ENCODE data around the gene TDRD6. TPM values are rescaled to one million over a fixed set of nuclear protein-coding genes. Genes with fewer than 3 reads are reported as not detected.
"Not testable (repeated sequence)": the region's sequence is repeated elsewhere in the genome, so short reads cannot be mapped to it uniquely, and the experiment has no call there.

TDRD6 gene
- total RNA-seq (2014; rRNA removed; shearing (Covaris generic)) = not detected in 2 replicates

- H3K4me1 ChIP-seq (replicated peaks) = no peaks in the 10 kb centered on the region
- no peaks in the 10 kb centered on the region for H3K36me3 ChIP-seq
- no peak within 1 kb of the TSS for H3K27ac ChIP-seq
- DNase-seq (ENCODE audit: low read depth in 1 of 2, low spot score in 2 of 2) = no peak
- no peaks in the 10 kb centered on the region for H3K27me3 ChIP-seq (replicated peaks)
- no peak within 1 kb of the TSS for H3K4me3 ChIP-seq
- H3K9me3 ChIP-seq (replicated peaks) = no peaks in the 10 kb centered on the region
Measured at GRCh38 chr6:46687619-46688097, at the start of gene TDRD6. Gene TDRD6 (plus strand): TSS chr6:46687885. CDS start chr6:46688129, 244 bp downstream.

- no peaks in the 10 kb centered on the region for H3K27me3 ChIP-seq (replicated peaks)
- H3K27ac ChIP-seq = no peak overlapping the region
- H3K4me3 ChIP-seq = no peak overlapping the region
- DNase-seq (ENCODE audit: low read depth in 1 of 2, low spot score in 2 of 2) = no peak
- H3K9me3 ChIP-seq (replicated peaks) = no peaks in the 10 kb centered on the region
- H3K36me3 ChIP-seq = no peaks in the 10 kb centered on the region
- no peaks in the 10 kb centered on the region for H3K4me1 ChIP-seq (replicated peaks)
Measured at GRCh38 chr6:46637933-46638332, 49.8 kb upstream of the TDRD6 start.

DNA sequence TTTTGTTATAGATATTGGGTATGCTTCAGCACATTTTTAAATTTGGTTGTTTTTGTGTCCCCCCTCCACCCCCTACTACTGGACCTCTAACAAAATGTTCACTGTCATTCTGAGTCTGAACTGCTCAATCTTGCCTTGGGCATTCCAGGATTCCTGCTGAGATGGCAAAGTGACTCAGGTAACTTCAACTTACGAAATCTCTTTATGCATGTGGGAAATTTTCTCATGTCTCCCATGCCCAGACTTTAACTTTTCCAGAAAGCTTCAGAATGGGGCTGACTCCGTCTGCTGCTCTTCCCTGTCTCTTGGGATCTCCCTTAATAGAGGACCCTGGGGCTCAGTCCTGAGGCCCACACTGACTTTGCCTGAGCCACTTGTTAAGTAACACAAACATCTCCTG is 49.0 kb upstream of the TDRD6 start:
- H3K36me3 ChIP-seq = no peaks in the 10 kb centered on the region
- no peak overlapping the region for H3K27ac ChIP-seq
- H3K4me3 ChIP-seq = no peak overlapping the region
- H3K27me3 ChIP-seq (replicated peaks) = no peaks in the 10 kb centered on the region
- H3K9me3 ChIP-seq (replicated peaks) = no peaks in the 10 kb centered on the region
- no peak for DNase-seq (ENCODE audit: low read depth in 1 of 2, low spot score in 2 of 2)
- H3K4me1 ChIP-seq (replicated peaks) = 0 out of 2 replicates have a peak, but pooled peaks cover 2% of the 10 kb centered on the region

DNA sequence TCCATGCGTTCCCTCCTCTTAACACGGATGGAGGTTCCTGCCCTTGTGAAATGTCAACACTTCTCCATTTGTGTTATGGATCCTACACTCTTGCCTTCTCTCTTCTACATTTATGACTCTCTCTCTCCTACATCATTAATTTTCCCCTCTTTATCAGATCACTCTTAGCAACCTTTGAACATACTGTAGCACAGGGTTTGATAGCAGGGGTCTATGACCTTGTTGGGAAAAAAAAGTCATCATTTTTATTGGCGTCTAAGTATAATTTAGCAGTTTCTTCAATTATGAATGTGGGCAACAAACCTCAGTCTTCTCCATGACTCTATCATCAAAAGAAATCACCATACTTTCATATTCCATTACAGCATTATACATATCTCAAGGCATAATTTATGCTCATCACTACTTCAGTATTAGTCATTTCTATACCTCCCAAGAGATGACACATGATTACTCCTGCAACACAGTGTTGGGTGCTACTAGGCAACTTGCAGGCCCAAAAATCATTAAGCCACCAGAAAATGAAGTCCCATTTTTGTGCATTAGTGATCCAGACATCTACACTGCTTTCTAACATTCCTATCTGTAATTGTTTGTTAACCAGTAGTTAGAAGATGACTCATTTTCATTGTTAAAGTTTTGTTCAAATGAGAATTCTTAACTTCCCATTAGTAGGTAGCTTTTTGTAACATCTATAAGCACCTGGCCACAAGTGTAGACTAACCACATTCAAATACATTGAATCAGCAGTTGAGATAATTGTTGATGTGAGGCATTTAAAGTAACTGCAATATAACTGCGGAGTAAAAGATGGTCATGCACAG is 44.5 kb upstream of the TDRD6 start:
- no peak overlapping the region for H3K4me3 ChIP-seq
- no peak overlapping the region for H3K27ac ChIP-seq
- no peaks in the 10 kb centered on the region for H3K9me3 ChIP-seq (replicated peaks)
- no peaks in the 10 kb centered on the region for H3K36me3 ChIP-seq
- 0 out of 2 replicates have a peak, but pooled peaks cover 4% of the 10 kb centered on the region for H3K4me1 ChIP-seq (replicated peaks)
- no peak for DNase-seq (ENCODE audit: low read depth in 1 of 2, low spot score in 2 of 2)
- no peaks in the 10 kb centered on the region for H3K27me3 ChIP-seq (replicated peaks)

DNA sequence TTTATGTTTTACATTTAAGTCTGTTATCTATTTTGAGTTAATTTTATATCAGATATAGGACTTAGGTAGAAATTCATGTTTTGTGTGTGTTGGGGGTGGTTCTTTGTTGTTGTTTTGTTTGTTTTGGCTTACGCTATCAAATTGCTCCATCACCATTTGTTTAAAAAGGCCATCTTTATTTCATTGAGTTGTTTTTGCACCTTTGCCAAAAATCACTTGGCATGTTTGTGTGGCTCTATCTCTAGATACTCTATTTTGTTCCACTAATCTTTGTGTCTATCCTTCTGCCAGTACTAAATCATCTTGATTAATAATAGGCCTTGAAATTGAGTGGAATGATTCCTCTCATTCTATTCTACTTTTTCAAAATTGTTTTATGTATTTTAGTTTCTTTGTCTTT is 42.4 kb upstream of the TDRD6 start:
- Histone ChIP-seq H3K27ac (no peak overlapping the region), H3K36me3 (no peaks in the 10 kb centered on the region), H3K4me1 (replicated peaks) (0 out of 2 replicates have a peak, but pooled peaks cover 4% of the 10 kb centered on the region), H3K27me3 (replicated peaks) (no peaks in the 10 kb centered on the region), H3K4me3 (no peak overlapping the region), H3K9me3 (replicated peaks) (no peaks in the 10 kb centered on the region)
- no peak for DNase-seq (ENCODE audit: low read depth in 1 of 2, low spot score in 2 of 2)

- not testable (repeated sequence) for H3K27ac ChIP-seq; H3K4me3 ChIP-seq; H3K27me3 ChIP-seq (replicated peaks); H3K4me1 ChIP-seq (replicated peaks); DNase-seq (ENCODE audit: low read depth in 1 of 2, low spot score in 2 of 2); H3K36me3 ChIP-seq; H3K9me3 ChIP-seq (replicated peaks)
Measured at GRCh38 chr6:46648108-46648507, 39.6 kb upstream of the TDRD6 start.

DNA sequence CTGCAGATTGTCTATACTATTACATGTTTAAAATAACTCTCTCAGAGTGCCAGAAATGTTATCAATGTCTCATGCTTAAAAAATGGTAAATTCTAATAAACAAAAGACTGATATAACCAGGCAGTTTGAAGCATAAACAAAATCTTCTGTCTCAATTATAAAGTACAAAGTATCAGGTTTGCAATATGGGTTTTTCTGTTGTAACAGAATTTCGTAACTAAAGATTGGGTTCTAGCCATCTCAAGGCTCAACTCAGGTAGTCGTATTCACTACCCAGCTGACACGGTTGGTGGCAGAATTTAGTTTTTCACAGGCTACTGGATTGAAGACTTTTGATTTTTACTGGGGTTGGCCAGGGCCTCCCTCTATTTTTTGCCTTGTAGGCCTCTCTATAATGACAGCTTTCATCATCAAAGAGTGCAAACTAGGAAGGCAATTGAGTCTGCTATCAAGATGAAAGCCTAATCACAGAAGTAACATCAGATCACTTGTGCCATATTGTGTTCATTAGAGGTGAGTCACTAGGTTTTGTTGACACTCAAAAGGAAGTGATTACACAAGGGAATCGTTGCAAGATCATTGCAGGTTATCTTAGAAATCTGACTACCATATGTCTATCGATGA is 38.7 kb upstream of the TDRD6 start:
- Histone ChIP-seq H3K27me3 (replicated peaks) (no peaks in the 10 kb centered on the region; the same call in 1 of the 2 replicates), H3K27ac (no peak overlapping the region), H3K4me1 (replicated peaks) (peaks cover 6% of the 10 kb centered on the region), H3K36me3 (no peaks in the 10 kb centered on the region), H3K9me3 (replicated peaks) (no peaks in the 10 kb centered on the region), H3K4me3 (no peak overlapping the region)
- DNase-seq (ENCODE audit: low read depth in 1 of 2, low spot score in 2 of 2) = no peak

DNA sequence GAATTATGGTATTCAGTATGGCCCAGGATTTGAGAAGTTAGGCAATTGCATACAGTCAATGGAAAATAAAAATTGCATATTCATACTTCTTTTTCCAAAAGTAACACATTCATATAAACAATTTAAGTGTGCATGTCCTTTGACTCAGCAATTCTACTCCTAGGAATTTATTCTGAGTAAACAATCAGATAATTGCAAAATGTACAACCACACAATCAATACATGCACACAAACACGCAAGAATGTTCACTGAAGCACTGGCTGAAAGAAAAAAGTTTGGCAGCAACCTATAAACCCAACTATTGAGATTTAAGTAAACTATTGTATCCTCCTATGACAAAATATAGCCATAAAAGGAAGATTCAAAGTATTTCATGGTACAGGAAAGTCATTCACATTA is 36.7 kb upstream of the TDRD6 start:
- Histone ChIP-seq H3K27ac (no peak overlapping the region), H3K9me3 (replicated peaks) (no peaks in the 10 kb centered on the region), H3K4me3 (no peak overlapping the region), H3K27me3 (replicated peaks) (no peaks in the 10 kb centered on the region; the same call in 1 of the 2 replicates), H3K4me1 (replicated peaks) (peaks cover 6% of the 10 kb centered on the region), H3K36me3 (no peaks in the 10 kb centered on the region)
- DNase-seq (ENCODE audit: low read depth in 1 of 2, low spot score in 2 of 2) = no peak

GRCh38 chr6:46651816-46652215 is 35.9 kb upstream of the TDRD6 start:
- no peaks in the 10 kb centered on the region for H3K9me3 ChIP-seq (replicated peaks)
- H3K4me1 ChIP-seq (replicated peaks) = peaks cover 6% of the 10 kb centered on the region
- peak overlapping the region; percentile 57 for H3K4me3 ChIP-seq
- H3K27ac ChIP-seq = no peak overlapping the region
- DNase-seq (ENCODE audit: low read depth in 1 of 2, low spot score in 2 of 2) = peak in 1 of 2 experiments; percentile 3
- no peaks in the 10 kb centered on the region for H3K36me3 ChIP-seq
- H3K27me3 ChIP-seq (replicated peaks) = no peaks in the 10 kb centered on the region; the same call in 1 of the 2 replicates

- no peak for DNase-seq (ENCODE audit: low read depth in 1 of 2, low spot score in 2 of 2)
- no peaks in the 10 kb centered on the region; the same call in 1 of the 2 replicates for H3K27me3 ChIP-seq (replicated peaks)
- peaks cover 6% of the 10 kb centered on the region for H3K4me1 ChIP-seq (replicated peaks)
- H3K9me3 ChIP-seq (replicated peaks) = no peaks in the 10 kb centered on the region
- no peaks in the 10 kb centered on the region for H3K36me3 ChIP-seq
- peak overlapping the region; percentile 57 for H3K4me3 ChIP-seq
- H3K27ac ChIP-seq = no peak overlapping the region
Measured at GRCh38 chr6:46652232-46652602, 35.5 kb upstream of the TDRD6 start.

GRCh38 chr6:46652603-46653438 is 34.9 kb upstream of the TDRD6 start, which contains the start of the genes CYP39A1 and SLC25A27:
Gene CYP39A1 (minus strand): TSS chr6:46652818. CDS start chr6:46652582, 236 bp downstream.
Gene SLC25A27 (plus strand): TSS chr6:46652975. CDS start chr6:46653193, 218 bp downstream.
- peaks cover 6% of the 10 kb centered on the region for H3K4me1 ChIP-seq (replicated peaks)
- H3K36me3 ChIP-seq = no peaks in the 10 kb centered on the region
- no peaks in the 10 kb centered on the region for H3K9me3 ChIP-seq (replicated peaks)
- H3K27ac ChIP-seq = no peak within 1 kb of the TSS
- H3K27me3 ChIP-seq (replicated peaks) = no peaks in the 10 kb centered on the region; the same call in 1 of the 2 replicates
- H3K4me3 ChIP-seq = peak within 1 kb of the TSS; percentile 57
- DNase-seq (ENCODE audit: low read depth in 1 of 2, low spot score in 2 of 2) = peak; percentile 84 to 87

GRCh38 chr6:46653439-46654195 is 34.1 kb upstream of the TDRD6 start:
- DNase-seq (ENCODE audit: low read depth in 1 of 2, low spot score in 2 of 2) = no peak
- Histone ChIP-seq H3K4me1 (replicated peaks) (peaks cover 6% of the 10 kb centered on the region), H3K36me3 (no peaks in the 10 kb centered on the region), H3K27me3 (replicated peaks) (no peaks in the 10 kb centered on the region; the same call in 1 of the 2 replicates), H3K9me3 (replicated peaks) (no peaks in the 10 kb centered on the region), H3K4me3 (peak overlapping the region; percentile 57), H3K27ac (no peak overlapping the region)

DNA sequence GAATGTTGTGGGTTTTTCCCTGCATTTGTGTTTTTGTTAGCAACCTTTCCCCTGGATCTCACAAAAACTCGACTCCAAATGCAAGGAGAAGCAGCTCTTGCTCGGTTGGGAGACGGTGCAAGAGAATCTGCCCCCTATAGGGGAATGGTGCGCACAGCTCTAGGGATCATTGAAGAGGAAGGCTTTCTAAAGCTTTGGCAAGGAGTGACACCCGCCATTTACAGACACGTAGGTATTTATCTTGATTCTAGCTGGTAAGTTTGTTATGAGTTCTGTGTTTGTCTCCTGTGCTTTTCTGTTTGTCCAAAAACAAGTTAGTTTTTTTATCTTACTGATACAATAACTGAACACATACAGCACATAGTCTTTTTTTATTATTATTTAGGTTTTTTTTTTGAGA is 31.9 kb upstream of the TDRD6 start:
- H3K27ac ChIP-seq = no peak overlapping the region
- no peak for DNase-seq (ENCODE audit: low read depth in 1 of 2, low spot score in 2 of 2)
- H3K4me3 ChIP-seq = no peak overlapping the region
- no peaks in the 10 kb centered on the region; the same call in 1 of the 2 replicates for H3K27me3 ChIP-seq (replicated peaks)
- no peaks in the 10 kb centered on the region for H3K36me3 ChIP-seq
- H3K4me1 ChIP-seq (replicated peaks) = peaks cover 6% of the 10 kb centered on the region
- H3K9me3 ChIP-seq (replicated peaks) = no peaks in the 10 kb centered on the region

Data from SJSA1 (cell line).